Activated CD4-positive, CD25-positive, alpha-beta regulatory T cell treated with anti-CD3 and anti-CD28 coated beads, Interleukin-2, amount 50 U/mL, for 72 hours (primary cell): ENCODE data around the gene LOXHD1.

Source experiments
- DNase-seq: peaks from one replicate; pipeline ENCODE4 v3.0.0; 2021

The LOXHD1 gene

DNA sequence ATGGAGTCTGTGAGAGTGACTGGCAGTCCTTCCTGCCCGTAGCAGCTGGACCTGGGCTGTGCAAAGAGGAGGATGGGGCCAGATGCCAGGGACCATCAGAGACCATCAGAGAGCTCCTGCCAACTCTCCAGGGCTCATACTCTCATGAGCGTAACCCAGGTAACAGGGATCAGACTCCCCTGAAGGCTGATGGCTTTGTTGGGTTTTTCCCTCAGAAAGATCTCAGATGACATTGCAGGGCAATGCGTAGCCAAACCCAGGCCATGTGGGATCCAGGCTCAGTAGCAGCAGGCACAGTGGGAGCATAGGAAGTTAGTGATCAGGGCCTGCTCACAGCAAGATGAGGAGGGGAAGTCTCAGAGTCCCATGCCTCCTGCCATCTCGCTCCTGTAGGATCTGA lies 218.0 kb downstream of the LOXHD1 start:
- no peak for DNase-seq

DNA sequence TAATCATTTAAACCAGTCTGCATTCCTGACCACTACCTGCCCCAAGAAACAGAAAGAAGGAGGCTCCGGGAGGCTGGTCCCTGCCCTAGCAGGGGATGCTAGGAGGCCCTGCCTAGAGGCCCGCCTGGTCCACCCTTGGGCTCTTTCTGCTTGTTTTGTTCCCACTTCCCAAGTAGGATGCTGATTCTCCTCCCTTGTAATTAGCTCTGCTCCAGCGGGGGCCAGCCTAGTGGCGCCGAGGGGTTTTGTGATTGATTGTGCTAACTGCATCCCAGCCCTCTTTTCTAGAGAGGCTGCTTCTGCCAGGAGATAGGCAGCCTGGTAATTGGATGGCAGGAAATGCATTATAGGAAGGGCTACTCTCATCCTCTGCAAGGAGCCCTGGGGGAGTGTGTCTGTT lies 220.0 kb downstream of the LOXHD1 start:
- DNase-seq: no peak

DNA sequence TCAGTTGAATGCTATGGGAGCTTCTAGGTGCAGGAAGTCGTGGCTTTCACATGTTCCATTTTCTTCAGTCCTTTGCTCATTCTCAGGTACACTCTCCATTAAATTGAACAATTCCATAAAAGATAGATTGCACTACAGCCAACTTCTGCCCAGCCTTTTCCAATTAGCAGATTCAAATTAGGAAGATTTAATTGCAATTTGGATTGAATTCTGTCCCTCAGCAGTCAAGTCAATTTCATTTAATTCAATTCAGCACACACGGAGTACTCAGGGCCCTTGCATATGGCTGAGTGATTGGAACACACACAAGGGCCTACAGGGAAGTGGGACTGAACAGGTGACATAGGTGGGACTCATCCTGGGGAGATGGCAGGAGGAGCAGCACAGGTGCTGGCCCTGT lies 220.4 kb downstream of the LOXHD1 start:
- DNase-seq: no peak

DNA sequence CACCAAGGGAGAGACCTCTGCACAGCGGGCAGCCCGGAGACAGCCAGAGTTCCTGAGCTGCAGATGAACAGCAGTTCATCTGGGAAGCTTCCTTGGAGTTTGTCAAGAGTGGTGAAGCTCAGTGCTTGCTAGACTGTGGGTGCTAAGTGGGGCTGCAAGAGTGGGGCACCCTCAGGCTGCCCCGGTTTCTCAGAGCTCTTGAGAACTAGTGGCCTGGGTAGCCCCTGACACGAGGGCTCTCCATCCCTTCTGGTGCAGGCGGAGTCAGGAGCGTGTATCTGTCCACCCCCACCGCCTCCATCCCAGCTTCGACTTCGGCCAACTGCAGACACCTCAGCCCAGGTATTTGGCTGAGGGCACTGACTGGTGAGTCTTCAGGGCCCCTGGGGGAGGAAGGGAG lies 222.0 kb downstream of the LOXHD1 start:
- DNase-seq: no peak

- no peak for DNase-seq
These were observed 222.4 kb downstream of the LOXHD1 start for GRCh38 chr18:46434629-46435028.

- no peak for DNase-seq
These were observed 223.7 kb downstream of the LOXHD1 start for GRCh38 chr18:46433121-46433826.

DNA sequence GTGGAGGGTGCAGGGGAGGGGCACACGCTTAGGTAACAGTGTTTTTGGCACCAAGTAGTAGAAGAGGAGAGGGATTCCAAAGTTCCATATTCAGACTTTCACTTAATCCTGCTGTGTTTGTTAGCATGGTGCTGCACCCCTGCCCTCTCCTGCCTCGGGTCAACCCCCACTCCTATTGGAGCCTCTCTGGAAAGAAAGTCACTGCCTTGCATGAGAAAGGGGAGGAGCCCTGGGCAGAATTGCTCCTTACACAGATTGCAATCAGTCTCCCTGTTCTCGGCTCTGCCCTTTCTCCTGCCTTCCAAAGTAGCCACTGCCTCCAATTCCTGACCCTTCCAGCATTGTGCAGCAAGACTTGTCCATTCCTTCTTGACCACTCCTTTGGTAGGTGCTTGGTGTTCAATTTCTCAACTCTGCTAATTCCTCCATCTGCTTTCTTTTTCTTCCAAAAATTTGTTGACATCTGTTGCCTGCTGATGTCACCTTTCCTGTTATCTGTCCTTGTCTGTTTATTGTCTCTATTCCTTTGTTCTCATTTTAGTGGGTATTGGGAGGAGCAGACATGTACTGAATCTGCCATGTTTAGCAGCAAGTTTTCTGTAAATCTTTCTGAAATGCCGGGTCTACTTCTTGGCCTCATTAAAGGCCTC lies 225.4 kb downstream of the LOXHD1 start:
- DNase-seq: no peak

DNA sequence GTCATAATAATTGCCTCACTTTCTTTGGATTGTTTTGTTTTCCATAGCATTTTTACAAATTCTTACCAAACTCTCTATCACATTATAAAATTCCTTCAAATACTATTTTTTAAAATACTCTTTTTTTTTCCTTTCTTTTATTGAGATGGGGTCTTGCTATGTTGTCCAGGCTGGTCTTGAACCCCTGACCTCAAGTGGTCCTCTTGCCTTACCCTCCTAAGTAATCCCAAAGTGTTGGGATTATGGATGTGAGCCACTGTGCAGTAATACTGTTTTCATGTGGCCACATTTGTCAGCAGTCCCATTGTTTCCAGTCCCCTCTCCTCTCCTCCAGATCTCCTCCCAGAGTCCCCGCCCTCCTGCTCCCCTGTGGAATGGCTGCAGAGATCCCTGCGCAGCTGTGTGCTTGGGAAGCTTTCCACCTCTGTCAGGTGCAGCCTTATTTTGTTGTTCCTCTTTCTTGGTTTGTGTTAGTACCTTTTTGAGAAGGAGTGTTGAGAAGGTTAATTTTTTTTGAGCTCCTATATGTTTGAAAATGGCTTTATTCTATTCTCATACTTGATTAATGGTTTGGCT lies 227.3 kb downstream of the LOXHD1 start:
- DNase-seq: no peak

DNA sequence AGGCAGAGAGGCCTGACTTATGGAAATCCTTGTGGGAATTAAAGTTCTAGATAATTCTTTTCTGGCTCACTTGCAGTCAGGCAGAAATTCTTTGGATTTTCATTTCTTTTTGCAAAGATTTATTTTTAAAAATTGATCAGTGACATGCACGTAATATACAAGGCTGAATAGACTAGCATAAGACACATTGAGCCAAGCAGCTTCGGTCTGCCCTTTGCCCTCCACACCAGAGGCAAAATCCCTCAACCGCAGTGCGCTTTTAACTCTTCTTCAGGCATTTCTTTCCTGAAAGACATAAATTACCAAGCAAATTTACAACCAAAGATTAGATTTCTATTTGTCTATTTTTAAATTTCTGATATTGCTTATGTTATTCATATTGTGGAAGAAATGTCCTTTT lies 227.9 kb downstream of the LOXHD1 start:
- no peak for DNase-seq

DNA sequence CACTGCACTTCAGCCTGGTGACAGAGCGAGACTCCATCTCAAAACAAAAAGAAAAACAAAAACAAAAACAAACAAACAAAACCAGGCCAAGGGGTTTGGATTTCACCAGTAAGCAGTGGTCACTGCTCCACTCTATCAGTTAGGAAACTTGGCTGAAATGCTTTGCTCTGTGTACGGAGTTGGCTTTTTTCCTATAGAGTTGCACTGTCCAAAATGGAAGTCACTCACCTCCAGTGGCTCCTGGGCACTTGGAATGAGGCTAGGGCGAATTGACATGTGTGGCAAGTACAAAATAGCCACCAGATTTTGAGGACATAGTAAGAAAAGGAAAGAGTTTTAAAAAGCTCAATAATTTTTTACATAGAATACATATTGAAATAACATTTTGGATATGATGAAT lies 228.7 kb downstream of the LOXHD1 start:
- DNase-seq: no peak

GRCh38 chr18:46427216-46427995 lies 229.6 kb downstream of the LOXHD1 start:
- no peak for DNase-seq
